ENCODE data around the gene HINT1. TPM values are rescaled to one million over a fixed set of nuclear protein-coding genes. Genes with fewer than 3 reads are reported as not detected.
"Not testable (repeated sequence)": the region's sequence is repeated elsewhere in the genome, so short reads cannot be mapped to it uniquely, and the experiment has no call there.

Gene HINT1
- total and polyA plus RNA-seq, 8 donors, result 47.9 to 168 (median 77.5) TPM

- intact Hi-C loops (cut with DNase I), result no loop called here
- DNase-seq (no peak), ATAC-seq (no peak), FAIRE-seq (no peak)
- WGBS, 2 donors, result 91 to 95% methylated on average over 2 of the region's 2 CpGs
- Histone ChIP-seq H3K27me3 (no peaks in the 10 kb centered on the region), H3K27ac (no peak overlapping the region), H3K36me3 (no peaks in the 10 kb centered on the region), H3K4me3 (no peak overlapping the region), H3K4me1 (no peaks in the 10 kb centered on the region), H3K9me3 (no peaks in the 10 kb centered on the region)
- no peak for TF ChIP-seq CTCF (IDR thresholded peaks at IDR 0.05)
Observed at GRCh38 chr5:131148835-131149234, 16.2 kb downstream of the HINT1 start.

- FAIRE-seq, result no peak
Observed at GRCh38 chr5:131147258-131147657, 17.8 kb downstream of the HINT1 start.

GRCh38 chr5:131142970-131143617, 22.0 kb downstream of the HINT1 start:
- FAIRE-seq, result no peak
- TF ChIP-seq CTCF (IDR thresholded peaks at IDR 0.05), result no peak
- Histone ChIP-seq H3K27me3 (no peaks in the 10 kb centered on the region), H3K9me3 (no peaks in the 10 kb centered on the region), H3K27ac (no peak overlapping the region), H3K4me3 (no peak overlapping the region), H3K36me3 (no peaks in the 10 kb centered on the region), H3K4me1 (no peaks in the 10 kb centered on the region)
- no peak for ATAC-seq
- WGBS, 2 donors, result 41 to 47% methylated on average over 3 of the region's 3 CpGs
- no peak for DNase-seq
- intact Hi-C loops (cut with DNase I), result no loop called here

More at GRCh38 chr5:131147258-131147657, 17.8 kb downstream of the HINT1 start:
- ATAC-seq (no peak), DNase-seq (no peak)
- Histone ChIP-seq H3K4me3 (no peak overlapping the region), H3K4me1 (no peaks in the 10 kb centered on the region), H3K27me3 (no peaks in the 10 kb centered on the region), H3K27ac (no peak overlapping the region), H3K9me3 (no peaks in the 10 kb centered on the region), H3K36me3 (no peaks in the 10 kb centered on the region)
- no peak for TF ChIP-seq CTCF (IDR thresholded peaks at IDR 0.05)
- intact Hi-C loops (cut with DNase I), result no loop called here

GRCh38 chr5:131139321-131139720, 25.7 kb downstream of the HINT1 start:
- H3K36me3 ChIP-seq, result no peaks in the 10 kb centered on the region
- 91 to 93% methylated on average over 2 of the region's 2 CpGs for WGBS, 2 donors
- FAIRE-seq, result no peak
- no peak overlapping the region for H3K27ac ChIP-seq
- intact Hi-C loops (cut with DNase I), result no loop called here
- H3K9me3 ChIP-seq, result no peaks in the 10 kb centered on the region
- ATAC-seq, result no peak
- no peaks in the 10 kb centered on the region for H3K27me3 ChIP-seq
- H3K4me3 ChIP-seq, result no peak overlapping the region
- no peaks in the 10 kb centered on the region for H3K4me1 ChIP-seq
- no peak for TF ChIP-seq CTCF (IDR thresholded peaks at IDR 0.05)
- no peak for DNase-seq

- H3K9me3 ChIP-seq; H3K27me3 ChIP-seq; intact Hi-C loops (cut with DNase I); DNase-seq; FAIRE-seq; ATAC-seq; H3K4me1 ChIP-seq; H3K4me3 ChIP-seq; H3K27ac ChIP-seq; H3K36me3 ChIP-seq: not testable (repeated sequence)
- WGBS, 2 donors, result 63 to 71% methylated on average over 5 of the region's 5 CpGs
Observed at GRCh38 chr5:131138406-131138805, 26.6 kb downstream of the HINT1 start.

- DNase-seq; ATAC-seq; intact Hi-C loops (cut with DNase I); H3K27me3 ChIP-seq; H3K36me3 ChIP-seq; FAIRE-seq; H3K27ac ChIP-seq; H3K4me1 ChIP-seq; H3K4me3 ChIP-seq; H3K9me3 ChIP-seq: not testable (repeated sequence)
- 84 to 91% methylated on average over 1 of the region's 2 CpGs for WGBS, 2 donors
Observed at GRCh38 chr5:131133091-131133490, 32.0 kb downstream of the HINT1 start.

Measured in pancreas (tissue), 10 donors.